ENCODE data around the gene SPAG7. TPM values are rescaled to one million over a fixed set of nuclear protein-coding genes. Genes with fewer than 3 reads are reported as not detected.

The SPAG7 gene
- total RNA-seq, 3 donors from 2014 or later, result 42.6 to 57.8 (median 55.2) TPM

DNA sequence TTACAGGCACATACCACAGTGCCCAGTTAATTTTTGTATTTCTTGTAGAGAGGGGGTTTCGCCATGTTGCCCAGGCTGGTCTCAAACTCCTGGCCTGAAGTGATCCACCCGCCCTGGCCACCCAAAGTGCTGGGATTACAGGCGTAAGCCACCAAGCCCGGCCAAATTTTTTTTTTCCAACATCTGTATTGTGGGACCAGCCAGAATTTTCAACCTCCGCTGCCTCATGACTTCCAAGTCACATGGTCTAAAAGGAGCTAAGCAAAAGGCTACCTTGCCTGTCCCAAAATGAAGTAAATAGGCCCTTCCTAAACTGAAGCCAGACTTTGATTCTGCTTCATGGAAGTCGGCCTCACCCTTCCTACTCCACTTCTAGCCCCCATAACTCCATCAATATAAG, 4.2 kb upstream of the SPAG7 start:
- intact Hi-C loops (cut with DNase I; ENCODE audit: low total_unique reads), result no loop called here
- H3K27ac ChIP-seq, result peak overlapping the region; percentile 73 to 89
- DNase-seq (ENCODE audit: low spot score in 2 of 2), result no peak
- TF ChIP-seq, protein P1, sequence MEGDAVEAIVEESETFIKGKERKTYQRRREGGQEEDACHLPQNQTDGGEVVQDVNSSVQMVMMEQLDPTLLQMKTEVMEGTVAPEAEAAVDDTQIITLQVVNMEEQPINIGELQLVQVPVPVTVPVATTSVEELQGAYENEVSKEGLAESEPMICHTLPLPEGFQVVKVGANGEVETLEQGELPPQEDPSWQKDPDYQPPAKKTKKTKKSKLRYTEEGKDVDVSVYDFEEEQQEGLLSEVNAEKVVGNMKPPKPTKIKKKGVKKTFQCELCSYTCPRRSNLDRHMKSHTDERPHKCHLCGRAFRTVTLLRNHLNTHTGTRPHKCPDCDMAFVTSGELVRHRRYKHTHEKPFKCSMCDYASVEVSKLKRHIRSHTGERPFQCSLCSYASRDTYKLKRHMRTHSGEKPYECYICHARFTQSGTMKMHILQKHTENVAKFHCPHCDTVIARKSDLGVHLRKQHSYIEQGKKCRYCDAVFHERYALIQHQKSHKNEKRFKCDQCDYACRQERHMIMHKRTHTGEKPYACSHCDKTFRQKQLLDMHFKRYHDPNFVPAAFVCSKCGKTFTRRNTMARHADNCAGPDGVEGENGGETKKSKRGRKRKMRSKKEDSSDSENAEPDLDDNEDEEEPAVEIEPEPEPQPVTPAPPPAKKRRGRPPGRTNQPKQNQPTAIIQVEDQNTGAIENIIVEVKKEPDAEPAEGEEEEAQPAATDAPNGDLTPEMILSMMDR (IDR thresholded peaks at IDR 0.05), result no peak
- no peak for TF ChIP-seq POLR2AphosphoS5 (IDR thresholded peaks at IDR 0.05)
- no peak for TF ChIP-seq POLR2A (IDR thresholded peaks at IDR 0.05)
- no peaks in the 10 kb centered on the region for H3K9me3 ChIP-seq
- H3K4me1 ChIP-seq, result peaks cover 0 to 8% of the 10 kb centered on the region in 2 donors
- H3K27me3 ChIP-seq, result no peaks in the 10 kb centered on the region
- H3K4me3 ChIP-seq, result no peak overlapping the region
- no peaks in the 10 kb centered on the region for H3K36me3 ChIP-seq

DNA sequence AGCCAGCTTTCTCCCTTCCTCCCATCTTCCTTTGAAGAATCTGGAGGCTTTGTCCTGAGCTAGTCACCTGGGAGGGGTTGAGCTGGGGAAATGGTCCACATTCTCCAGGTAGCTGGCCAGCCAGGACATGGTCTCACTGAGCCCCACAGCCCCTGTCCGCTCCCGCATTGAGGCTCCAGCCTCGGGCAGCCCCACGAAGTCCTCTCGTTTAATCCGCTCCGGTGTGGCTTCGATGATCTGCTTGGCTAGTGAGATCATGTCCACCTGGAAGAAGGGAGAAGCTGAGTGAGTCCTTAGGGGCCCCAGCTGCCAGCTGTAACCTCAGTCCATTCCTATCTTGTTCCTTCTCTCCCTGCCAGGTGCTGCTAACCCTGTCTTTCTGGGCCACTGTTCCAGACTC, 2.7 kb upstream of the SPAG7 start:
- TF ChIP-seq, protein P1 (IDR thresholded peaks at IDR 0.05), result no peak
- TF ChIP-seq POLR2A (IDR thresholded peaks at IDR 0.05) (no peak), POLR2AphosphoS5 (IDR thresholded peaks at IDR 0.05) (no peak)
- no peaks in the 10 kb centered on the region for H3K36me3 ChIP-seq
- peak overlapping the region; percentile 90 to 95 for H3K27ac ChIP-seq
- H3K4me3 ChIP-seq, result no peak overlapping the region
- no peaks in the 10 kb centered on the region for H3K27me3 ChIP-seq
- no peaks in the 10 kb centered on the region for H3K9me3 ChIP-seq
- H3K4me1 ChIP-seq, result peaks cover 0 to 17% of the 10 kb centered on the region in 2 donors
- DNase-seq (ENCODE audit: low spot score in 2 of 2), result no peak
- intact Hi-C loops (cut with DNase I; ENCODE audit: low total_unique reads), result no loop called here

DNA sequence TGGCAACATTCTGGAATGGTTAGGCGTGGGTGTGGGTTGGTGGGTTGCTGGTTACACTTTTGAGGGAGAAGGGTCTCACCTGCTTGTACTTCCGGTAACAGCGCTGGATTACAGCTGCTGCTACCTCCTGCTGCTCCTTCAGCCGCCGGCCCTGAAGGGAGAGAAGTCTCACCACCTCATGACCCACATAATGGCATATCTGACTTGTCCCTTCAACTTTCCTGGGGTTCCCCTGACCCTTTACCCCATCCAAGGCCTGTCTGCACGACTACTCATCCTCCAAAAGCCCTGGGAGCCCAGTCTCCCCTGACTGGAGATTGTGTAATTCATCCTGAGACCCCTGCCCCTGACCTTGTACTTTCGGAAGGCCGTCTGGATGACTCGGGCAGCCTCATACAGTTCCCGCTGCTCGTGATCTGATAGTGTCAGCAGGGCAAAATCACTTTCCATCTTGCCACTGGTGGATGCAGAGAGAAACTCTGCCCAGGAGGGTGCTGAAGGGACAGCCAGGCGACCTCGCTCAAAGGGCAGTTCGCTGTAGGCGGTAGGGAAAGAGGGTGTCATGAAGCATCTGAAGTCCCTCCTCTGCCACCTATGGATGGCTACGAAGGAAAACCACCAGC, 2.0 kb upstream of the SPAG7 start:
- Histone ChIP-seq H3K4me3 (peak overlapping the region in 2 of 3 donors; percentile 65 to 86), H3K27ac (peak overlapping the region; percentile 90 to 95), H3K36me3 (no peaks in the 10 kb centered on the region), H3K9me3 (no peaks in the 10 kb centered on the region), H3K4me1 (peaks cover 0 to 19% of the 10 kb centered on the region in 2 donors), H3K27me3 (no peaks in the 10 kb centered on the region)
- TF ChIP-seq POLR2A (IDR thresholded peaks at IDR 0.05) (no peak), POLR2AphosphoS5 (IDR thresholded peaks at IDR 0.05) (no peak)
- TF ChIP-seq, protein P1 (IDR thresholded peaks at IDR 0.05), result no peak
- intact Hi-C loops (cut with DNase I; ENCODE audit: low total_unique reads), result loop anchor here (2.0 kb wide), 1 partner anchor 21 kb away; the partner anchor contains the start of gene PFN1
- DNase-seq (ENCODE audit: low spot score in 2 of 2), result no peak

GRCh38 chr17:4969047-4969550, 1.5 kb upstream of the SPAG7 start:
- no peaks in the 10 kb centered on the region for H3K36me3 ChIP-seq
- H3K27ac ChIP-seq, result peak overlapping the region; percentile 90 to 95
- H3K4me3 ChIP-seq, result peak overlapping the region; percentile 65 to 86 (median 65)
- no peak for DNase-seq (ENCODE audit: low spot score in 2 of 2)
- intact Hi-C loops (cut with DNase I; ENCODE audit: low total_unique reads), result loop anchor here (2.0 kb wide), 1 partner anchor 20 kb away; the partner anchor contains the start of gene PFN1
- no peaks in the 10 kb centered on the region for H3K9me3 ChIP-seq
- H3K27me3 ChIP-seq, result no peaks in the 10 kb centered on the region
- TF ChIP-seq POLR2A (IDR thresholded peaks at IDR 0.05) (no peak), POLR2AphosphoS5 (IDR thresholded peaks at IDR 0.05) (peak; percentile 26 to 70 (median 34))
- TF ChIP-seq, protein P1 (IDR thresholded peaks at IDR 0.05), result no peak
- H3K4me1 ChIP-seq, result peaks cover 0 to 19% of the 10 kb centered on the region in 2 donors

- Histone ChIP-seq H3K36me3 (no peaks in the 10 kb centered on the region), H3K4me1 (peaks cover 0 to 19% of the 10 kb centered on the region in 2 donors), H3K27ac (peak overlapping the region; percentile 90 to 95), H3K4me3 (peak overlapping the region; percentile 65 to 86 (median 65)), H3K9me3 (no peaks in the 10 kb centered on the region), H3K27me3 (no peaks in the 10 kb centered on the region)
- intact Hi-C loops (cut with DNase I; ENCODE audit: low total_unique reads), result loop anchor here (2.0 kb wide), 1 partner anchor 20 kb away; the partner anchor contains the start of gene PFN1
- DNase-seq (ENCODE audit: low spot score in 2 of 2), result no peak
- TF ChIP-seq, protein P1 (IDR thresholded peaks at IDR 0.05), result no peak
- TF ChIP-seq POLR2A (IDR thresholded peaks at IDR 0.05) (no peak), POLR2AphosphoS5 (IDR thresholded peaks at IDR 0.05) (no peak)
Observed at GRCh38 chr17:4968486-4969046, 949 bp upstream of the SPAG7 start.

Measured in breast epithelium (tissue), 4 donors.